H9 (cell line): ENCODE data around the gene CCDC141. TPM values are rescaled to one million over a fixed set of nuclear protein-coding genes. Genes with fewer than 3 reads are reported as not detected.

ENCODE experiments used
- DNase-seq: peaks from one replicate; pipeline ENCODE4 v3.0.0-alpha.2; 2017
- H2AFZ ChIP-seq: one replicate; pipeline ENCODE4 v1.6.1; 2013; ENCODE audit warnings: mild to moderate bottlenecking, low read length, control low read depth, moderate library complexity
- H2AK5ac ChIP-seq: 2 replicates; pipeline ENCODE4 v1.6.1; 2013; ENCODE audit warnings: low read length, control low read depth, mixed read lengths; ENCODE audit not compliant: insufficient read length
- H2BK120ac ChIP-seq: one replicate; pipeline ENCODE4 v1.6.1; 2013; ENCODE audit warnings: low read depth, mild to moderate bottlenecking, low read length, control low read depth, inconsistent platforms; ENCODE audit not compliant: poor library complexity, severe bottlenecking
- H2BK12ac ChIP-seq: 2 replicates; pipeline ENCODE4 v1.6.1; 2013; ENCODE audit warnings: low read length, control low read depth, mixed read lengths, low read depth; ENCODE audit not compliant: insufficient read length
- H2BK15ac ChIP-seq: 2 replicates; pipeline ENCODE4 v1.6.1; 2013; ENCODE audit warnings: low read depth, low read length, control low read depth
- H2BK20ac ChIP-seq: one replicate; pipeline ENCODE4 v1.6.1; 2013; ENCODE audit warnings: low read depth, mild to moderate bottlenecking, low read length, control low read depth, inconsistent platforms; ENCODE audit not compliant: poor library complexity, severe bottlenecking
- H2BK5ac ChIP-seq: 2 replicates; pipeline ENCODE4 v1.6.1; 2013; ENCODE audit warnings: low read length, control low read depth, mixed read lengths; ENCODE audit not compliant: insufficient read length
- H3K14ac ChIP-seq: 2 replicates; pipeline ENCODE4 v1.6.1; 2013; ENCODE audit warnings: low read length, control low read depth; ENCODE audit not compliant: insufficient read depth
- H3K18ac ChIP-seq: 2 replicates; pipeline ENCODE4 v1.6.1; 2013; ENCODE audit warnings: low read depth, mild to moderate bottlenecking, mixed read lengths, low read length, control low read depth; ENCODE audit not compliant: insufficient read length
- H3K23ac ChIP-seq: 2 replicates; pipeline ENCODE4 v1.6.1; 2013; ENCODE audit warnings: low read length, control low read depth, mixed read lengths, low read depth; ENCODE audit not compliant: insufficient read length
- H3K23me2 ChIP-seq: 2 replicates; pipeline ENCODE4 v1.6.1; 2013; ENCODE audit warnings: low read depth, mild to moderate bottlenecking, mixed read lengths, low read length, control low read depth; ENCODE audit not compliant: insufficient read length, poor library complexity, severe bottlenecking
- H3K27ac ChIP-seq: 2 replicates; pipeline ENCODE4 v1.5.1; 2013; ENCODE audit warnings: low read length, control low read depth, mixed read lengths, low read depth; ENCODE audit not compliant: insufficient read length
- H3K27me3 ChIP-seq: 2 replicates; pipeline ENCODE4 v1.6.1; 2013; ENCODE audit warnings: low read length, control low read depth, inconsistent platforms; ENCODE audit not compliant: insufficient read depth
- H3K4ac ChIP-seq: 2 replicates; pipeline ENCODE4 v1.6.1; 2013; ENCODE audit warnings: low read depth, mild to moderate bottlenecking, control low read depth, inconsistent platforms, low read length, moderate library complexity
- H3K4me1 ChIP-seq: 2 replicates; pipeline ENCODE4 v1.6.1; 2013; ENCODE audit warnings: low read length, control low read depth, inconsistent platforms; ENCODE audit not compliant: insufficient read depth
- H3K4me2 ChIP-seq: 2 replicates; pipeline ENCODE4 v1.6.1; 2013; ENCODE audit warnings: low read length, control low read depth, mixed read lengths; ENCODE audit not compliant: insufficient read length, insufficient read depth
- H3K56ac ChIP-seq: 2 replicates; pipeline ENCODE4 v1.6.1; 2013; ENCODE audit warnings: low read depth, mild to moderate bottlenecking, mixed read lengths, low read length, control low read depth; ENCODE audit not compliant: insufficient read length
- H3K79me1 ChIP-seq: 2 replicates; pipeline ENCODE4 v1.6.1; 2013; ENCODE audit warnings: low read depth, mild to moderate bottlenecking, moderate library complexity, low read length, control low read depth, inconsistent platforms; ENCODE audit not compliant: insufficient read depth, poor library complexity, severe bottlenecking
- H3K79me2 ChIP-seq: 2 replicates; pipeline ENCODE4 v1.6.1; 2013; ENCODE audit warnings: low read length, control low read depth, inconsistent platforms; ENCODE audit not compliant: insufficient read depth
- H3K9ac ChIP-seq: 2 replicates; pipeline ENCODE4 v1.6.1; 2013; ENCODE audit warnings: low read length, control low read depth, mixed read lengths; ENCODE audit not compliant: insufficient read length; ENCODE audit errors: extremely low read depth
- H3K9me3 ChIP-seq: one replicate; pipeline ENCODE4 v1.6.1; 2013; ENCODE audit warnings: low read depth, low read length, inconsistent platforms; ENCODE audit not compliant: control insufficient read depth
- H3T11ph ChIP-seq: one replicate; pipeline ENCODE4 v1.6.1; 2013; ENCODE audit warnings: mild to moderate bottlenecking, low read length, control low read depth, inconsistent platforms
- H4K20me1 ChIP-seq: one replicate; pipeline ENCODE4 v1.6.1; 2013; ENCODE audit not compliant: control insufficient read depth, insufficient read length, insufficient read depth
- H4K5ac ChIP-seq: 2 replicates; pipeline ENCODE4 v1.6.1; 2013; ENCODE audit warnings: low read depth, mild to moderate bottlenecking, mixed read lengths, low read length, control low read depth; ENCODE audit not compliant: insufficient read length
- H4K8ac ChIP-seq: replicated peaks from 2 replicates; pipeline ENCODE4 v1.6.1; 2013; ENCODE audit warnings: low read length, control low read depth, mixed read lengths, low read depth; ENCODE audit not compliant: insufficient read length
- H4K91ac ChIP-seq: 2 replicates; pipeline ENCODE4 v1.6.1; 2013; ENCODE audit warnings: low read depth, mild to moderate bottlenecking, moderate library complexity, mixed read lengths, low read length, control low read depth; ENCODE audit not compliant: insufficient read length
- H3K27ac Mint-ChIP-seq, 3 experiments: 2 replicates in 2 of 3; 3 replicates in 1 of 3; pipeline ENCODE4 v1.8.0; 2020 to 2021; ENCODE audit warnings: mixed read lengths in 3 of 3, mild to moderate bottlenecking in 1 of 3, moderate library complexity in 1 of 3
- H3K27me3 Mint-ChIP-seq: 2 replicates; pipeline ENCODE4 v1.8.0; 2021; ENCODE audit warnings: low read depth, mild to moderate bottlenecking, moderate library complexity, mixed read lengths
- H3K36me3 Mint-ChIP-seq, 3 experiments: 2 replicates in 2 of 3; 3 replicates in 1 of 3; pipeline ENCODE4 v1.8.0; 2020 to 2021; ENCODE audit warnings: low read depth in 3 of 3, mixed read lengths in 3 of 3; ENCODE audit not compliant: insufficient read depth in 1 of 3
- H3K4me1 Mint-ChIP-seq, 2 experiments: 2 replicates each; pipeline ENCODE4 v1.8.0; 2020; ENCODE audit warnings: mixed read lengths in 2 of 2
- H3K4me3 Mint-ChIP-seq, 2 experiments: 2 replicates in 1 of 2; 3 replicates in 1 of 2; pipeline ENCODE4 v1.8.0; 2020 to 2021; ENCODE audit warnings: mild to moderate bottlenecking in 2 of 2, mixed read lengths in 2 of 2, moderate library complexity in 1 of 2
- H3K9me3 Mint-ChIP-seq, 2 experiments: 2 replicates in 1 of 2; 3 replicates in 1 of 2; pipeline ENCODE4 v1.8.0; 2020; ENCODE audit warnings: mild to moderate bottlenecking in 2 of 2, mixed read lengths in 2 of 2, moderate library complexity in 1 of 2
- WGBS: extraction: QIAGEN DNeasy Blood & Tissue Kit; methylation state at CpG from one replicate; pipeline ENCODE4 v1.1.7; 2013; ENCODE audit warnings: missing lambda C conversion rate, low lambda C conversion rate, mixed read lengths; ENCODE audit not compliant: insufficient read length; ENCODE audit errors: extremely low coverage; 5-methylcytosine and 5-hydroxymethylcytosine counted together
- total RNA-seq: library from RNA; stranded (reverse); gene quantifications from 2 replicates; pipeline ENCODE4 v1.2.1, GENCODE V29; 2021
- TF ChIP-seq, protein P1 (sequence below): fragments of 200-600 bp; sonication (generic); conservative IDR thresholded peaks from 3 replicates; pipeline ENCODE4 v1.8.0; 2021; ENCODE audit warnings: antibody characterized with exemption, mild to moderate bottlenecking

Gene CCDC141
- total RNA-seq, 1 experiment from 2014 or later = 1.0 TPM

DNA sequence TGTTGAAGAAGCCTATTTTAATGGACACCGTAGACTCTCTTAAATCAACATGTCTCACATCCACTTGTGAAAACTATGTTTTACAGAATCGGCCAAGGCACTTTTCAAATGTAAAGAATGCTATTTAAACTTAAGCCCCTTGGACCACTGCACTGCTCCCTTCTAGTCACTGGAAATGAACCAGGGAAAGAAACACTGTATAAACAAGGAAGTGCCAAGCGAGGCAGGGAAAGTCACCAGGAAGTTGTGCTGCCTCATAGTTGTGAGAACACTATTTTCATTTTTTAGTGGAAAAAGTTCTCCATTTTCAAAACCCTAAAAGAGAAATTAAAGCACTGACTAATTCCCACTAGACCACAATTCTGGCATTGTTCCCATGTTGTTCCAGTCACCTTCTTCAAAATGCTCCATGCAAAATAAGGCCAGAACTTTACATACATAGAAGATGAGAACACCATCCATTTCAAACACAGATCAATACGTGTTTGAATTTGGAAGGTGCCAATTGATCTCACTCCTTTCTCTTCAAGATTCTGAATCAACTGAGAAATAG, 13.5 kb downstream of the CCDC141 start:
- H3K4me1 ChIP-seq = peaks cover 4% of the 10 kb centered on the region; the same call in 1 of the 2 replicates
- H3K23me2 ChIP-seq = no peaks in the 10 kb centered on the region
- H2BK15ac ChIP-seq = no peak overlapping the region
- no peak overlapping the region for H3K56ac ChIP-seq
- H2AK5ac ChIP-seq = no peak overlapping the region
- no peaks in the 10 kb centered on the region for H3K27me3 ChIP-seq
- H3K9ac ChIP-seq = no peak overlapping the region
- Mint-ChIP-seq H3K9me3 (no peaks in the 10 kb centered on the region), H3K4me1 (peaks cover 10 to 12% of the 10 kb centered on the region in 2 experiments), H3K4me3 (no peak overlapping the region), H3K36me3 (no peaks in the 10 kb centered on the region), H3K27me3 (no peaks in the 10 kb centered on the region), H3K27ac (no peak overlapping the region; a peak in 1 of 7 replicates)
- no peak overlapping the region for H4K5ac ChIP-seq
- H4K8ac ChIP-seq = no peak overlapping the region
- H3K79me2 ChIP-seq = no peaks in the 10 kb centered on the region
- no peak for DNase-seq
- H2AFZ ChIP-seq = no peak overlapping the region
- no peak overlapping the region for H3K4ac ChIP-seq
- H3K18ac ChIP-seq = no peak overlapping the region
- no CpG with 5 or more reads among the region's 4 CpGs for WGBS
- no peak overlapping the region for H4K91ac ChIP-seq
- H3K79me1 ChIP-seq = no peaks in the 10 kb centered on the region
- H2BK5ac ChIP-seq = no peak overlapping the region
- TF ChIP-seq, protein P1, sequence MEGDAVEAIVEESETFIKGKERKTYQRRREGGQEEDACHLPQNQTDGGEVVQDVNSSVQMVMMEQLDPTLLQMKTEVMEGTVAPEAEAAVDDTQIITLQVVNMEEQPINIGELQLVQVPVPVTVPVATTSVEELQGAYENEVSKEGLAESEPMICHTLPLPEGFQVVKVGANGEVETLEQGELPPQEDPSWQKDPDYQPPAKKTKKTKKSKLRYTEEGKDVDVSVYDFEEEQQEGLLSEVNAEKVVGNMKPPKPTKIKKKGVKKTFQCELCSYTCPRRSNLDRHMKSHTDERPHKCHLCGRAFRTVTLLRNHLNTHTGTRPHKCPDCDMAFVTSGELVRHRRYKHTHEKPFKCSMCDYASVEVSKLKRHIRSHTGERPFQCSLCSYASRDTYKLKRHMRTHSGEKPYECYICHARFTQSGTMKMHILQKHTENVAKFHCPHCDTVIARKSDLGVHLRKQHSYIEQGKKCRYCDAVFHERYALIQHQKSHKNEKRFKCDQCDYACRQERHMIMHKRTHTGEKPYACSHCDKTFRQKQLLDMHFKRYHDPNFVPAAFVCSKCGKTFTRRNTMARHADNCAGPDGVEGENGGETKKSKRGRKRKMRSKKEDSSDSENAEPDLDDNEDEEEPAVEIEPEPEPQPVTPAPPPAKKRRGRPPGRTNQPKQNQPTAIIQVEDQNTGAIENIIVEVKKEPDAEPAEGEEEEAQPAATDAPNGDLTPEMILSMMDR = no peak
- no peak overlapping the region for H3K27ac ChIP-seq
- no peak overlapping the region for H3T11ph ChIP-seq
- H3K23ac ChIP-seq = no peak overlapping the region
- no peak overlapping the region for H2BK20ac ChIP-seq
- H2BK120ac ChIP-seq = no peak overlapping the region
- no peak overlapping the region for H3K4me2 ChIP-seq
- H4K20me1 ChIP-seq = no peaks in the 10 kb centered on the region
- no peak overlapping the region for H3K14ac ChIP-seq
- no peak overlapping the region for H2BK12ac ChIP-seq
- H3K9me3 ChIP-seq = no peaks in the 10 kb centered on the region
